K562 (cell line): Measurements from ENCODE around the gene FAM131C. TPM values are rescaled to one million over a fixed set of nuclear protein-coding genes. Genes with fewer than 3 reads are reported as not detected.

ENCODE experiments used
- ATF7 ChIP-seq: fragments of 450-650 bp; IDR thresholded peaks from 2 replicates; pipeline ENCODE4 v1.7.1; 2014; ENCODE audit warnings: mild to moderate bottlenecking, moderate library complexity
- HNRNPL ChIP-seq: fragments of 200-400 bp; formaldehyde crosslinking; IDR thresholded peaks from 2 replicates; pipeline ENCODE4 v1.6.1; 2017; ENCODE audit warnings: low read depth, mild to moderate bottlenecking, low read length
- JUN ChIP-seq, 2 experiments: sonication (generic) in 1 of 2; formaldehyde crosslinking in 1 of 2; IDR thresholded peaks; 2 replicates each; pipeline versions ENCODE4 v1.6.1 to v1.8.0; 2012 to 2022; ENCODE audit warnings: borderline replicate concordance in 2 of 2, mild to moderate bottlenecking in 2 of 2, improper control_type of control experiment in 1 of 2, low read depth in 1 of 2, low read length in 1 of 2, missing genetic modification reagents in 1 of 2
- MAFK ChIP-seq: IDR thresholded peaks from 2 replicates; pipeline ENCODE4 v1.6.1; 2011; ENCODE audit warnings: low read length, improper control_type of control experiment
- MYNN ChIP-seq, 2 experiments: sonication (generic); formaldehyde crosslinking in 1 of 2; IDR thresholded peaks; 2 replicates each; pipeline versions ENCODE4 v1.5.0 to v1.6.1; 2016 to 2020; ENCODE audit warnings: antibody characterized with exemption in 1 of 2, missing genetic modification reagents in 1 of 2
- NR4A1 ChIP-seq, 2 experiments: fragments of 250-450 bp in 1 of 2; fragments of 450-650 bp in 1 of 2; sonication (Bioruptor Pico) in 1 of 2; IDR thresholded peaks; 2 replicates each; pipeline versions ENCODE4 v1.4.0 to v1.6.1; 2016 to 2020; ENCODE audit warnings: mild to moderate bottlenecking in 2 of 2, missing compliant biosample characterization in 1 of 2, missing genetic modification characterization in 1 of 2, moderate library complexity in 1 of 2
- POLR2G ChIP-seq: fragments of 200-400 bp; formaldehyde crosslinking; IDR thresholded peaks from 2 replicates; pipeline ENCODE4 v1.6.1; 2017; ENCODE audit warnings: low read depth, mild to moderate bottlenecking, antibody characterized with exemption, low read length, moderate library complexity
- RAD21 ChIP-seq, 2 experiments: fragments of 250-450 bp in 1 of 2; fragments of 450-650 bp in 1 of 2; sonication (Bioruptor Pico) in 1 of 2; formaldehyde crosslinking in 1 of 2; IDR thresholded peaks in 1 of 2; conservative IDR thresholded peaks in 1 of 2; 2 replicates each; pipeline versions ENCODE4 v1.4.0 to v1.8.0; 2020 to 2022; ENCODE audit warnings: mild to moderate bottlenecking in 2 of 2, moderate library complexity in 1 of 2
- XRCC5 ChIP-seq: fragments of 200-400 bp; formaldehyde crosslinking; IDR thresholded peaks from 2 replicates; pipeline ENCODE4 v1.6.1; 2017; ENCODE audit warnings: low read depth, mild to moderate bottlenecking, low read length
- ZNF134 ChIP-seq: fragments of 250-450 bp; sonication (Bioruptor Pico); conservative IDR thresholded peaks from 2 replicates; pipeline ENCODE4 v1.4.0; 2020
- ZNF324 ChIP-seq: fragments of 250-450 bp; sonication (Bioruptor Pico); IDR thresholded peaks from 2 replicates; pipeline ENCODE4 v1.4.0; 2020; ENCODE audit warnings: mild to moderate bottlenecking
- ZNF551 ChIP-seq: fragments of 250-450 bp; sonication (Bioruptor Pico); IDR thresholded peaks from 2 replicates; pipeline ENCODE4 v1.5.0; 2021; ENCODE audit warnings: mild to moderate bottlenecking, moderate library complexity
- polyA plus RNA-seq, 8 experiments: library from polyadenylated mRNA; depleted of rRNA in 4 of 8; stranded (reverse) in 5 of 8; unstranded in 3 of 8; fragments of >200 nt; fragmentation: Nextera tagmentation in 2 of 8; fragmentation: Illumina TruSeq in 1 of 8; extraction: Ambion mirVana in 2 of 8; extraction: Trizol in 1 of 8; gene quantifications; 2 replicates each; pipeline versions ENCODE4 v1.2.1 to v1.2.3, GENCODE V29; 2011 to 2014; ENCODE audit warnings: inconsistent platforms in 1 of 8, missing spikeins in 1 of 8
- total RNA-seq, 7 experiments: library from RNA; depleted of rRNA in 6 of 7; stranded (reverse); fragments of >200 nt in 6 of 7; fragmentation: Illumina TruSeq in 2 of 7; extraction: Trizol in 2 of 7; gene quantifications; 2 replicates each; pipeline versions ENCODE4 v1.2.1 to v1.2.3, GENCODE V29; 2011 to 2021; ENCODE audit warnings: low replicate concordance in 1 of 7

The FAM131C gene
- total and polyA plus RNA-seq, 9 of the 15 experiments (the other 6 are each of a cell fraction or from before 2014, with no cell fraction given): 0.10 to 0.29 (median 0.16) TPM; not detected in 6

DNA sequence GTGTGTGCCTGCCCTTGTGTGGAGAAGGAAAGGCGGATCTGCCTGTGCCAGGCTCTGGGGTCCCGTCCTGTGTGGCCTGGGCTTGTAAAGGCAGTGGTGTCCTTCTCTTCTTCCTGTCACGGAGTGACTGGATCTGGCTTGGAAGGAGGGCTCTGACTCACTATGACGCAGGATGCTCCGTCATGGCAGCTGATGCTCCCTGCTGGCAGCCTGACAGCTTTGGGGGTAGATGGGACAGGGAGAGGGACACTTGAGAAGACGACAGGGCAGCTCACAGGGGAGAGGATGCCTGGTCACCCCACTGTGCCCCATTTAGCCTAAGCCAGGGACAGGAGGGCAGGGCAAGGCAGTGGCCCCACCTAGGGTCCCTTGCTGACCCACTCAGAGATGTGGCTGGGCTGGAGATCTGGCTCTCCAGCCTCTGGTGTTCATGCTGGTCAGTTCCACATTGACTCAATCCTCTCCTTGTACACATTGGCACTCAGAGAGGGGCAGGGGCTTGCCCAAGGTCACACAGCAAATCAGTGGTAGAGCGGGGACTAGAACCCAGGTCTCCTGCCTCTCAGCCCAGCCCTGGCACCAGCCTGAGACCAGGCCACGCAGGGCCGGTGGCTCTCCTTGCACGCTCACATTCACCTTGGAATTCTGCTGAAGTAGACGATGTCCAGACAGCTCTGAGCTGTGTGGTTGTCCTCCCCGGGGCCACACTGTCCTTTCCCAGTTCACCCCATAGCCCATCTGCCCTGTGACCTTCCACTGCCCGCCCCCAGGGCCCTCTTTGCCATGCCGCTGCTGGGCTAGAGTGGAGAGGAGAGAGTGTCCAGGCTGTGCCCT lies 2.8 kb upstream of the FAM131C start (continued):
- TF ChIP-seq MYNN (IDR thresholded peaks at IDR 0.05) (peak; percentile 62; the same call in 1 of the 2 replicates), MYNN (CRISPR knock-in tag; IDR thresholded peaks at IDR 0.05) (no peak), ZNF551 (CRISPR knock-in tag) (no peak), MAFK (peak; percentile 19; the same call in 1 of the 2 replicates), RAD21 (CRISPR knock-in tag; conservative IDR thresholded peaks at IDR 0.05 in 1 of 2, IDR thresholded peaks at IDR 0.05 in 1 of 2) (peak in 1 of 2 experiments; percentile 2; a peak in 1 of 4 replicates), ZNF324 (no peak), XRCC5 (0 out of 2 replicates have a peak, but pooled peaks have one; percentile 29), NR4A1 (CRISPR knock-in tag; IDR thresholded peaks at IDR 0.05) (no peak), NR4A1 (tag; IDR thresholded peaks at IDR 0.05) (no peak), JUN (IDR thresholded peaks at IDR 0.05; ENCODE audit: borderline replicate concordance, low read depth, low read length) (peak; percentile 91), JUN (CRISPR knock-in tag; IDR thresholded peaks at IDR 0.05; ENCODE audit: borderline replicate concordance) (0 out of 2 replicates have a peak, but pooled peaks have one; percentile 26), ZNF134 (CRISPR knock-in tag) (no peak), HNRNPL (no peak), POLR2G (0 out of 2 replicates have a peak, but pooled peaks have one; percentile 26), ATF7 (peak; percentile 42; the same call in 1 of the 2 replicates)
